GM12873 (cell line): ENCODE data around the gene PRKG1.
A peak's percentile ranks its signal among the peaks of the same experiment; 100 is the strongest.

Source experiments
- CTCF ChIP-seq: IDR thresholded peaks from 2 replicates; pipeline ENCODE4 v1.5.1; 2012; ENCODE audit warnings: low read depth, mild to moderate bottlenecking, moderate library complexity, low read length, control low read depth; ENCODE audit not compliant: insufficient read depth; ENCODE audit errors: missing control alignments

The PRKG1 gene

GRCh38 chr10:51635436-51635835 lies 561.1 kb downstream of the PRKG1 start:
- TF ChIP-seq CTCF, result no peak

- TF ChIP-seq CTCF, result no peak
These were observed 563.9 kb downstream of the PRKG1 start for GRCh38 chr10:51638211-51638610.

GRCh38 chr10:51638737-51639136 lies 564.5 kb downstream of the PRKG1 start:
- TF ChIP-seq CTCF, result peak; percentile 9

- no peak for TF ChIP-seq CTCF
These were observed 566.0 kb downstream of the PRKG1 start for GRCh38 chr10:51640120-51640819.

- no peak for TF ChIP-seq CTCF
These were observed 568.3 kb downstream of the PRKG1 start for GRCh38 chr10:51642581-51642980.

- TF ChIP-seq CTCF, result no peak
These were observed 569.4 kb downstream of the PRKG1 start for GRCh38 chr10:51643734-51644133.

GRCh38 chr10:51649064-51649463 lies 574.8 kb downstream of the PRKG1 start:
- TF ChIP-seq CTCF, result no peak
